Progenitor cell of endocrine pancreas (in vitro differentiated cells): ENCODE data around the gene AMHR2. TPM values are rescaled to one million over a fixed set of nuclear protein-coding genes. Genes with fewer than 3 reads are reported as not detected.
A peak's percentile ranks its signal among the peaks of the same experiment; 100 is the strongest.

Source experiments
- DNase-seq: peaks from one replicate; pipeline ENCODE4 v3.0.0; 2021; ENCODE audit warnings: low spot score; ENCODE audit not compliant: unreplicated experiment
- H3K27ac Mint-ChIP-seq: 2 replicates; pipeline ENCODE4 v1.8.0; 2021; ENCODE audit warnings: mild to moderate bottlenecking, moderate library complexity, mixed read lengths
- H3K27me3 Mint-ChIP-seq: 2 replicates; pipeline ENCODE4 v1.8.0; 2021; ENCODE audit warnings: mixed read lengths
- H3K36me3 Mint-ChIP-seq: 2 replicates; pipeline ENCODE4 v1.8.0; 2022; ENCODE audit warnings: mixed read lengths; ENCODE audit not compliant: insufficient read depth
- H3K4me1 Mint-ChIP-seq: 2 replicates; pipeline ENCODE4 v1.8.0; 2021; ENCODE audit warnings: low read depth, mixed read lengths
- H3K4me3 Mint-ChIP-seq: 2 replicates; pipeline ENCODE4 v1.8.0; 2021; ENCODE audit warnings: low read depth, mild to moderate bottlenecking, moderate library complexity, mixed read lengths
- H3K9me3 Mint-ChIP-seq: 2 replicates; pipeline ENCODE4 v1.8.0; 2021; ENCODE audit warnings: low read depth, mixed read lengths
- total RNA-seq: library from RNA; stranded (reverse); gene quantifications from 2 replicates; pipeline ENCODE4 v1.2.1, GENCODE V29; 2021
- TF ChIP-seq, protein P1 (sequence below): fragments of 200-600 bp; sonication (generic); IDR thresholded peaks from one replicate; pipeline ENCODE4 v1.5.0; 2021; ENCODE audit warnings: antibody characterized with exemption, mild to moderate bottlenecking; ENCODE audit not compliant: unreplicated experiment

AMHR2 gene
- total RNA-seq, 1 donor from 2014 or later: 35.1 TPM

DNA sequence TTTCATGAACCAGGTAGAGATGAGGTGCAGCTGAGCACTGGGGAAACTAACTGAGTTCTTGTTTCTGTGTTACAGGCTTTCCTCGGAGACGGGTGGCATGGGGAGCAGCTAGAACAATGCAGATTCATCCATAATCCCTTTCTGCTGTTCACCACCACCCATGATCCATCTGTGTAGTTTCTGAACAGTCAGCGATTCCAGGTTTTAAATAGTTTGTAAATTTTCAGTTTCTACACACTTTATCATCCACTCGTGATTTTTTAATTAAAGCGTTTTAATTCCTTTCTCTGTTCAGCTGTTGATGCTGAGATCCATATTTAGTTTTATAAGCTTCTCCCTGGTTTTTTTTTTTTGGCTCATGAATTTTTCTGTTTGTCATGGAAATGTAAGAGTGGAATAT, 55.7 kb downstream of the AMHR2 start:
- TF ChIP-seq, protein P1, sequence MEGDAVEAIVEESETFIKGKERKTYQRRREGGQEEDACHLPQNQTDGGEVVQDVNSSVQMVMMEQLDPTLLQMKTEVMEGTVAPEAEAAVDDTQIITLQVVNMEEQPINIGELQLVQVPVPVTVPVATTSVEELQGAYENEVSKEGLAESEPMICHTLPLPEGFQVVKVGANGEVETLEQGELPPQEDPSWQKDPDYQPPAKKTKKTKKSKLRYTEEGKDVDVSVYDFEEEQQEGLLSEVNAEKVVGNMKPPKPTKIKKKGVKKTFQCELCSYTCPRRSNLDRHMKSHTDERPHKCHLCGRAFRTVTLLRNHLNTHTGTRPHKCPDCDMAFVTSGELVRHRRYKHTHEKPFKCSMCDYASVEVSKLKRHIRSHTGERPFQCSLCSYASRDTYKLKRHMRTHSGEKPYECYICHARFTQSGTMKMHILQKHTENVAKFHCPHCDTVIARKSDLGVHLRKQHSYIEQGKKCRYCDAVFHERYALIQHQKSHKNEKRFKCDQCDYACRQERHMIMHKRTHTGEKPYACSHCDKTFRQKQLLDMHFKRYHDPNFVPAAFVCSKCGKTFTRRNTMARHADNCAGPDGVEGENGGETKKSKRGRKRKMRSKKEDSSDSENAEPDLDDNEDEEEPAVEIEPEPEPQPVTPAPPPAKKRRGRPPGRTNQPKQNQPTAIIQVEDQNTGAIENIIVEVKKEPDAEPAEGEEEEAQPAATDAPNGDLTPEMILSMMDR: no peak
- H3K36me3 Mint-ChIP-seq: peaks cover 33% of the 10 kb centered on the region
- DNase-seq: no peak
- H3K27ac Mint-ChIP-seq: peak overlapping the region; percentile 25
- H3K4me3 Mint-ChIP-seq: no peak overlapping the region
- H3K27me3 Mint-ChIP-seq: no peaks in the 10 kb centered on the region
- no peaks in the 10 kb centered on the region for H3K9me3 Mint-ChIP-seq
- peaks cover 22% of the 10 kb centered on the region for H3K4me1 Mint-ChIP-seq

DNA sequence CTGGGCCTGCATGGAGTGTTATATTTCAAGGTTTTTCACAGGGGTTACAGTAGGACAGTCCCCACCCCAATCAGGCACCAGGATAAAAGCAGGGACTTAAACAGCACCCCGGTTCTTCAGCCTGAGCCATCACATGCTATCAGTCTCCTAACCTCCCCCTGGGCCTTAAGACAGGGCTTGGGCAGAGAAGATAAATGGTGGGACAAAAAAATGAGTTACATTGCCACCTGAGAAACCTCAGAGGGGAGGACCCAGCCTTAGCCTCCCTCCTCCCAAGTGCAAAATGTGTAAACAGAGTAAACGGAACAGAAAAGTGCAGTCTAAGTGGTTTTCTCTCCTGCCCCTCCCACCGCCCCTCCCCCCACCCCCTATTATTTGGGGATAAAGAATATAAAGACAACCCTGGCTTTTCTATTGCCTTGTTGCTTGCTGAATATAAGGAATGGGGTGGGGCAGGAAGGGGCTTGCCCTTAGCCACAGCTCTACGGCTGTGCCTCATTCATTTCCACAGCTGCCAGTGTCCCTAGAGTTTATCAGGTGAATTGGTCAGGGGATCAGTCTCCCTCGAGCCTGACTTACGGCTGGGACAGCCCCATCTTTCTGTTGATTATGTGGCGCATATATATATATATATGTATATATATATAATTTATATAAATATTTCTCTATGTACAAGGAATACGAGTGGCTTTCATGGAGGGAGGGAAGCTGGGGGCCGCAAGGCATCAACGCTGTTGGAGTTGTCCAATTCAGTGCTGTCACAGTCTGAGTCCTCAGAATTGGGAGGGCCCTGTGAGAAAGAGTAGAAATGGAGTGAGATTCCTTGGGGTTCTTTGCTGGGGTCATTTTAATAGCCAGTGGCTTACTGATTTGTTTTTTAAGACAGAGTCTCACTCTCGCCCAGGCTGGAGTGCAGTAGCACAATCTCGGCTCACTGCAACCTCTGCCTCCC, 57.1 kb downstream of the AMHR2 start:
- Mint-ChIP-seq H3K27me3 (no peaks in the 10 kb centered on the region), H3K36me3 (peaks cover 25% of the 10 kb centered on the region), H3K4me1 (peaks cover 14% of the 10 kb centered on the region), H3K27ac (peak overlapping the region; percentile 64), H3K4me3 (no peak overlapping the region), H3K9me3 (no peaks in the 10 kb centered on the region)
- TF ChIP-seq, protein P1: no peak
- DNase-seq: no peak

Other genes starting within 250 kb of the AMHR2 start
- 75.7 and 78.8 TPM in 2 replicates for gene ZNF740, start 243.1 kb upstream of the AMHR2 start, total RNA-seq
- 58.6 and 59.0 TPM in 2 replicates for gene CSAD, start 242.9 kb upstream of the AMHR2 start, total RNA-seq
- gene ITGB7, start 216.6 kb upstream of the AMHR2 start, total RNA-seq: 0.29 and 0.93 TPM in 2 replicates
- 4.9 and 5.2 TPM in 2 replicates for gene RARG, start 191.6 kb upstream of the AMHR2 start, total RNA-seq
- 24.3 and 27.1 TPM in 2 replicates for gene ESPL1, start 155.6 kb upstream of the AMHR2 start, total RNA-seq
- gene PFDN5, start 128.3 kb upstream of the AMHR2 start, total RNA-seq: 377 and 379 TPM in 2 replicates
- gene MYG1, start 124.2 kb upstream of the AMHR2 start, total RNA-seq: 58.9 and 60.7 TPM in 2 replicates
- 72.1 and 75.0 TPM in 2 replicates for gene AAAS, start 102.2 kb upstream of the AMHR2 start, total RNA-seq
- gene SP7, start 87.5 kb upstream of the AMHR2 start, total RNA-seq: 0.10 TPM in 1 of 2 replicates, not detected in the other
- gene SP1, start 43.7 kb upstream of the AMHR2 start, total RNA-seq: 90.5 and 92.6 TPM in 2 replicates
- gene PRR13, start 17.9 kb downstream of the AMHR2 start, total RNA-seq: 101 and 106 TPM in 2 replicates
- 1,366 and 1,400 TPM in 2 replicates for gene PCBP2, start 28.2 kb downstream of the AMHR2 start, total RNA-seq
- 11.9 and 17.0 TPM in 2 replicates for gene MAP3K12, start 75.6 kb downstream of the AMHR2 start, total RNA-seq
- 60.2 and 61.5 TPM in 2 replicates for gene TARBP2, start 77.4 kb downstream of the AMHR2 start, total RNA-seq
- not detected in 2 replicates for gene NPFF, start 83.6 kb downstream of the AMHR2 start, total RNA-seq
- gene ATF7, start 202.5 kb downstream of the AMHR2 start, total RNA-seq: 47.5 and 51.7 TPM in 2 replicates